Left lung (tissue), 10 donors: ENCODE measurements around the gene ANLN. TPM values are rescaled to one million over a fixed set of nuclear protein-coding genes. Genes with fewer than 3 reads are reported as not detected.
A peak's percentile ranks its signal among the peaks of the same experiment; 100 is the strongest.
"Not testable (repeated sequence)": the region's sequence is repeated elsewhere in the genome, so short reads cannot be mapped to it uniquely, and the experiment has no call there.

Experiments
- ATAC-seq: fragments of 200-7000 bp; cut with Tn5 transposase; one replicate; pipeline ENCODE4 v1.9.1; 2020; ENCODE audit warnings: moderate library complexity
- DNase-seq, 4 donors: peaks; one replicate each; pipeline ENCODE4 v3.0.0-alpha.2; 2013 to 2020
- H3K27ac ChIP-seq, 2 donors: fragments of 200-600 bp; sonication (generic) in 1 of 2; one replicate each; pipeline versions ENCODE4 v1.5.0 to v1.8.0; 2020 to 2021
- H3K27me3 ChIP-seq, 2 donors: fragments of 200-600 bp; sonication (generic) in 1 of 2; one replicate each; pipeline versions ENCODE4 v1.5.0 to v1.8.0; 2020 to 2021
- H3K36me3 ChIP-seq, 2 donors: fragments of 200-600 bp; sonication (generic) in 1 of 2; one replicate each; pipeline versions ENCODE4 v1.5.0 to v1.8.0; 2020 to 2021
- H3K4me1 ChIP-seq, 2 donors: fragments of 200-600 bp; one replicate each; pipeline ENCODE4 v1.8.0; 2021
- H3K4me3 ChIP-seq, 2 donors: fragments of 200-600 bp; sonication (generic) in 1 of 2; one replicate each; pipeline versions ENCODE4 v1.5.0 to v1.8.0; 2020 to 2021; ENCODE audit warnings: mild to moderate bottlenecking in 1 of 2
- H3K9me3 ChIP-seq, 2 donors: fragments of 200-600 bp; sonication (generic) in 1 of 2; one replicate each; pipeline versions ENCODE4 v1.5.0 to v1.8.0; 2020 to 2021
- intact Hi-C, 2 donors: fragments of 100-400 bp; cut with DNase I; formaldehyde crosslinking; loops; one replicate each; pipeline versions ENCODE4 v1.11.2 to v1.14.2; 2022
- polyA plus RNA-seq, 6 donors: library from polyadenylated mRNA; unstranded; fragments of 120-200 nt; gene quantifications; one replicate each; pipeline ENCODE4 v1.2.1, GENCODE V29; 2013; ENCODE audit not compliant: insufficient read length in 6 of 6
- total RNA-seq, 2 donors: library from RNA; stranded (reverse); fragmentation: NEBNext Ultra II Directional; extraction: Animal tissue kit (Norgen Biotek cat#: 25700); gene quantifications; one replicate each; pipeline ENCODE4 v1.2.1, GENCODE V29; 2021
- TF ChIP-seq, protein P1 (sequence below), 2 donors: fragments of 200-600 bp; sonication (generic) in 1 of 2; IDR thresholded peaks; one replicate each; pipeline versions ENCODE4 v1.5.0 to v1.8.0; 2021; ENCODE audit warnings: antibody characterized with exemption in 2 of 2
- donor health status: DM: no; HTN: yes; CAD: no.
- donor health status: DM: no; HTN: no; CAD: no.

The ANLN gene
- total and polyA plus RNA-seq, 8 donors, result 9.0 to 68.5 (median 33.5) TPM

DNA sequence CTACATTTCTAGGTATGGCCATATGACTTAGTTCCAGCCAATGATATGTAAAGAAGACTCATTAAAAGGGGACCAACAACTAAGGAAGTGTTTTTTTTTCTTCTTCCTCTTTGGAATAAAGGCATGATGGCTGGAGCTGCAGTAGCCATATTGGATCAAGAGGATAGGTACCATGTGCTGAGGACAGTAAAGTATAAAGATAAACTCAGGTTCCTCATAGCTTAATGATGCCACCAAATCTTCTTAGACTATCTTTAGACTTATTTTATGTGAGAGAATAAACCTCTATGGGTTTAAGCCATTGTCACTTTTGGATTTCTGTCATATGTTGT, 85.3 kb downstream of the ANLN start:
- Histone ChIP-seq H3K4me1 (peaks cover 0 to 3% of the 10 kb centered on the region in 2 donors), H3K27me3 (no peaks in the 10 kb centered on the region), H3K36me3 (no peaks in the 10 kb centered on the region), H3K27ac (no peak overlapping the region), H3K4me3 (no peak overlapping the region), H3K9me3 (no peaks in the 10 kb centered on the region)
- intact Hi-C loops, result loop anchor here in 1 of 2 donors (10.0 kb wide), 1 partner anchor 720 kb away; no protein-coding TSS in a partner anchor
- TF ChIP-seq, protein P1, sequence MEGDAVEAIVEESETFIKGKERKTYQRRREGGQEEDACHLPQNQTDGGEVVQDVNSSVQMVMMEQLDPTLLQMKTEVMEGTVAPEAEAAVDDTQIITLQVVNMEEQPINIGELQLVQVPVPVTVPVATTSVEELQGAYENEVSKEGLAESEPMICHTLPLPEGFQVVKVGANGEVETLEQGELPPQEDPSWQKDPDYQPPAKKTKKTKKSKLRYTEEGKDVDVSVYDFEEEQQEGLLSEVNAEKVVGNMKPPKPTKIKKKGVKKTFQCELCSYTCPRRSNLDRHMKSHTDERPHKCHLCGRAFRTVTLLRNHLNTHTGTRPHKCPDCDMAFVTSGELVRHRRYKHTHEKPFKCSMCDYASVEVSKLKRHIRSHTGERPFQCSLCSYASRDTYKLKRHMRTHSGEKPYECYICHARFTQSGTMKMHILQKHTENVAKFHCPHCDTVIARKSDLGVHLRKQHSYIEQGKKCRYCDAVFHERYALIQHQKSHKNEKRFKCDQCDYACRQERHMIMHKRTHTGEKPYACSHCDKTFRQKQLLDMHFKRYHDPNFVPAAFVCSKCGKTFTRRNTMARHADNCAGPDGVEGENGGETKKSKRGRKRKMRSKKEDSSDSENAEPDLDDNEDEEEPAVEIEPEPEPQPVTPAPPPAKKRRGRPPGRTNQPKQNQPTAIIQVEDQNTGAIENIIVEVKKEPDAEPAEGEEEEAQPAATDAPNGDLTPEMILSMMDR (IDR thresholded peaks at IDR 0.05), result no peak
- DNase-seq (no peak), ATAC-seq (no peak)

DNA sequence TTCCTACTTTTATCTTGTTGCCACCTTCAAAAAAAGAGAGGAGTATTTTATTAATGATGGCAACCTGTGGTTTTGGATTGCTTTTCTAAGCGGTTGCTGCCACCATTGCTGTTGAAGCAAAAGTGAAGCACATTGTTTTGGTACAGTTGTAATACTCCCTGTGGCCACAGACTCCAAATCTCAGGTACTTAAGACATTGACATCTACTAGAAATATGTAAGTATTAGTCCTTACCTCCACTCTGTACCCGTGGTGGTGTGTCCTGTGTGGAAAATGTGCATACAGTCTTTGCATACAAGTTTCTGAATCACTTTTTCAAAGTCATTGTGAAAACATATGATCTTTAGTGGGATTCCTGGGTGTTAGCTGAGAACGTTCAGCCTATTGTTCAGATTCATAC, 85.7 kb downstream of the ANLN start:
- DNase-seq (no peak), ATAC-seq (no peak)
- Histone ChIP-seq H3K36me3 (no peaks in the 10 kb centered on the region), H3K27ac (no peak overlapping the region), H3K4me3 (no peak overlapping the region), H3K9me3 (no peaks in the 10 kb centered on the region), H3K27me3 (no peaks in the 10 kb centered on the region), H3K4me1 (peaks cover 0 to 3% of the 10 kb centered on the region in 2 donors)
- TF ChIP-seq, protein P1 (IDR thresholded peaks at IDR 0.05), result no peak
- intact Hi-C loops, result loop anchor here in 1 of 2 donors (10.0 kb wide), 1 partner anchor 719 kb away; no protein-coding TSS in a partner anchor

DNA sequence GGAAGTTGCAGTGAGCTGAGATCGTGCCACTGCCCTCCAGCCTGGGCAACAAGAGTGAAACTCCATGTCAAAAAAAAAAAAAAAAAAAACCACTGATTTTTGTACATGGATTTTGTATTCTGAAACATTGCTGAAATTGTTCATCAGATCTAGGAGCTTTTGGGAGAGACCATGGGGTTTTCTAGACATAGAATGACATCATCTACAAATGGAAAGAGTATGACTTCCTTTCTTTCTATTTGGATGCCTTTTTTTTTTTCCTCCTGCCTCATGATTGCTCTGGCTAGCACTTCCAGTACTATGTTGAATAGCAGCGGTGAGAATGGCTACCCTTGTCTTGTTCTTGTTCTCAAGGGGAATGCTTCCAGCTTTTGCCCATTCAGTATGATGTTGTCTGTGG, 89.1 kb downstream of the ANLN start:
- no peaks in the 10 kb centered on the region for H3K9me3 ChIP-seq
- no peak for DNase-seq
- no peaks in the 10 kb centered on the region for H3K4me1 ChIP-seq
- TF ChIP-seq, protein P1 (IDR thresholded peaks at IDR 0.05), result no peak
- H3K4me3 ChIP-seq, result no peak overlapping the region
- no peaks in the 10 kb centered on the region for H3K36me3 ChIP-seq
- no peak overlapping the region for H3K27ac ChIP-seq
- intact Hi-C loops, result loop anchor here in 1 of 2 donors (10.0 kb wide), 1 partner anchor 716 kb away; no protein-coding TSS in a partner anchor
- no peak for ATAC-seq
- no peaks in the 10 kb centered on the region for H3K27me3 ChIP-seq

DNA sequence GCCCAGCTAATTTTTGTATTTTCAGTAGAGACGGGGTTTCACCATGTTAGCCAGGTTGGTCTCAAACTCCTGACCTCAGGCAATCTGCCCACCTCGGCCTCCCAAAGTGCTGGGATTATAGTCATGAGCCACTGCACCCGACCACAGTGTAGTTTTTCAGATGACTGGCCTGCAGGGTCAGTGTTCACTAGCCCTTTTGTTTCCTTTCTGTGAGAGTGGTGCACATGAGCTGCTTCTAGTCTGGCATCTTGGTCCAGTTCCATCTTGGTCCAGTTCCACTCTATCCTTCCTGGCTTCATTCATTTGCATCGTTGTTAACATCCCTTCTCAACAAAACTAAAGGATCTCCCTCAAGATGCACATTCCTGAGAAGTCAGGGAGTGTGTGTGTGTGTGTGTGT, 94.2 kb downstream of the ANLN start:
- DNase-seq, H3K27ac ChIP-seq, H3K36me3 ChIP-seq, H3K4me3 ChIP-seq, ATAC-seq, intact Hi-C loops, H3K9me3 ChIP-seq, H3K27me3 ChIP-seq, H3K4me1 ChIP-seq: not testable (repeated sequence)

DNA sequence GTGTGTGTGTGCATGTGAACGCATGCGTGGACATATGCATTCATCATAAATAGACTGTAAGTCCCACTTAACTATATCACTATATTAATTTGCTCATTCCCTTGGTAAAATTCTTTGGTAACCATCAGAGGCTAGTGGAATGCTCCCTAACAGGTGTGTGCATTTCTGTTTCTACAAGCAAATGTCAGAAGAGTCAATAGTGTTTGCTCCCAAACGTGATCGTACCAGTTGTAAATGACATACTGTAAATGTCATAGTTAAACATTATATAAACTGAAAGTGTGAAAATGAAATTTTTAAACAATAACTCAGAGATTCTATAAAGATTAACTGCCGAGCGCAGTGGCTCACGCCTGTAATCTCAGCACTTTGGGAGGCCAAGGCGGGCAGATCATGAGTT, 94.6 kb downstream of the ANLN start:
- Histone ChIP-seq H3K9me3 (no peaks in the 10 kb centered on the region), H3K27me3 (no peaks in the 10 kb centered on the region), H3K4me1 (no peaks in the 10 kb centered on the region), H3K36me3 (no peaks in the 10 kb centered on the region), H3K27ac (no peak overlapping the region), H3K4me3 (no peak overlapping the region)
- intact Hi-C loops, result no loop called here
- DNase-seq (no peak), ATAC-seq (peak; percentile 18)
- TF ChIP-seq, protein P1 (IDR thresholded peaks at IDR 0.05), result no peak

DNA sequence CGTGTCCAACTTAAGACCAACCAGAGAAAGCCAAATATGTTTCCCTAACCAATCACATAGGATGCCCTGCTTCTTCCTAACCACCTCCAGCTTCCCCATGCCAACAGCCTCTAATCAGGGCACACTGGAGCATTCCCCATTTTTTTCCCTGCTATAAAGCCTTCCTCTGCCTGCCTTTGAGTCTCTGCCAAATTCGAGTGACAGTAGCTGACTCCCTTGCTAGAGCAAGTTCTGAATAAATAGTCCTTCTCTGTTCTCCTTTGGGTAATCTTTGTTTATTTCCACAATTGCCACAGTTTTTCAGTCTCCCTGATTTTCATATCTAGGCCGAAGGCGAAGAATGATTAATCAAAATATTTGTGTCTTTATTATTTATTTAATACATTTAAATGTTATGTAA, 96.7 kb downstream of the ANLN start:
- TF ChIP-seq, protein P1 (IDR thresholded peaks at IDR 0.05), result no peak
- H3K9me3 ChIP-seq, result no peaks in the 10 kb centered on the region
- H3K4me3 ChIP-seq, result no peak overlapping the region
- H3K4me1 ChIP-seq, result no peaks in the 10 kb centered on the region
- no peak overlapping the region for H3K27ac ChIP-seq
- DNase-seq (no peak), ATAC-seq (no peak)
- intact Hi-C loops, result no loop called here
- H3K36me3 ChIP-seq, result no peaks in the 10 kb centered on the region
- H3K27me3 ChIP-seq, result no peaks in the 10 kb centered on the region
